Stimulated activated naive CD8-positive, alpha-beta T cell treated with anti-CD3 and anti-CD28 coated beads, Interleukin-15, Interleukin-2, amounts not matched to agents 100 ng/mL and 50 ng/mL, for 24 hours (primary cell): Measurements from ENCODE around the gene PTGR3.
A peak's percentile ranks its signal among the peaks of the same experiment; 100 is the strongest.

ENCODE experiments used
- H3K27ac Mint-ChIP-seq: one replicate; pipeline ENCODE4 v1.8.0; 2021; ENCODE audit warnings: mild to moderate bottlenecking, mixed read lengths
- H3K27me3 Mint-ChIP-seq: one replicate; pipeline ENCODE4 v1.8.0; 2021; ENCODE audit warnings: mixed read lengths
- H3K36me3 Mint-ChIP-seq: one replicate; pipeline ENCODE4 v1.8.0; 2021; ENCODE audit warnings: low read depth, mixed read lengths
- H3K4me1 Mint-ChIP-seq: one replicate; pipeline ENCODE4 v1.8.0; 2021; ENCODE audit warnings: low read depth, mixed read lengths
- H3K4me3 Mint-ChIP-seq: one replicate; pipeline ENCODE4 v1.8.0; 2021; ENCODE audit warnings: mild to moderate bottlenecking, mixed read lengths
- H3K9me3 Mint-ChIP-seq: one replicate; pipeline ENCODE4 v1.8.0; 2021; ENCODE audit warnings: mixed read lengths

Gene PTGR3

GRCh38 chr18:75246721-75247610 is 38.0 kb upstream of the PTGR3 start:
- no peaks in the 10 kb centered on the region for H3K36me3 Mint-ChIP-seq
- H3K27ac Mint-ChIP-seq, result peak overlapping the region; percentile 93
- no peaks in the 10 kb centered on the region for H3K9me3 Mint-ChIP-seq
- H3K4me3 Mint-ChIP-seq, result peak overlapping the region; percentile 86
- peaks cover 59% of the 10 kb centered on the region for H3K4me1 Mint-ChIP-seq
- no peaks in the 10 kb centered on the region for H3K27me3 Mint-ChIP-seq

- H3K27me3 Mint-ChIP-seq, result no peaks in the 10 kb centered on the region
- peaks cover 51% of the 10 kb centered on the region for H3K4me1 Mint-ChIP-seq
- H3K36me3 Mint-ChIP-seq, result peaks cover 7% of the 10 kb centered on the region
- peak overlapping the region; percentile 2 for H3K27ac Mint-ChIP-seq
- no peak overlapping the region for H3K4me3 Mint-ChIP-seq
- no peaks in the 10 kb centered on the region for H3K9me3 Mint-ChIP-seq
These were observed 35.7 kb upstream of the PTGR3 start for GRCh38 chr18:75244351-75245313.

- Mint-ChIP-seq H3K36me3 (peaks cover 11% of the 10 kb centered on the region), H3K27me3 (no peaks in the 10 kb centered on the region), H3K27ac (no peak overlapping the region), H3K4me3 (no peak overlapping the region), H3K4me1 (peaks cover 37% of the 10 kb centered on the region), H3K9me3 (no peaks in the 10 kb centered on the region)
These were observed 32.8 kb upstream of the PTGR3 start for GRCh38 chr18:75241705-75242104.

- Mint-ChIP-seq H3K27ac (no peak overlapping the region), H3K36me3 (peaks cover 15% of the 10 kb centered on the region), H3K4me3 (no peak overlapping the region), H3K9me3 (no peaks in the 10 kb centered on the region), H3K4me1 (peaks cover 32% of the 10 kb centered on the region), H3K27me3 (no peaks in the 10 kb centered on the region)
These were observed 31.5 kb upstream of the PTGR3 start for GRCh38 chr18:75240433-75240832.

GRCh38 chr18:75238786-75239185 is 29.8 kb upstream of the PTGR3 start:
- no peaks in the 10 kb centered on the region for H3K9me3 Mint-ChIP-seq
- no peaks in the 10 kb centered on the region for H3K27me3 Mint-ChIP-seq
- peaks cover 20% of the 10 kb centered on the region for H3K4me1 Mint-ChIP-seq
- no peak overlapping the region for H3K4me3 Mint-ChIP-seq
- no peak overlapping the region for H3K27ac Mint-ChIP-seq
- peaks cover 15% of the 10 kb centered on the region for H3K36me3 Mint-ChIP-seq

GRCh38 chr18:75238100-75238499 is 29.2 kb upstream of the PTGR3 start:
- Mint-ChIP-seq H3K4me1 (peaks cover 20% of the 10 kb centered on the region), H3K4me3 (no peak overlapping the region), H3K27ac (no peak overlapping the region), H3K9me3 (no peaks in the 10 kb centered on the region), H3K36me3 (peaks cover 15% of the 10 kb centered on the region), H3K27me3 (no peaks in the 10 kb centered on the region)

GRCh38 chr18:75235896-75236295 is 27.0 kb upstream of the PTGR3 start:
- Mint-ChIP-seq H3K27me3 (no peaks in the 10 kb centered on the region), H3K9me3 (no peaks in the 10 kb centered on the region), H3K36me3 (peaks cover 14% of the 10 kb centered on the region), H3K4me3 (no peak overlapping the region), H3K27ac (no peak overlapping the region), H3K4me1 (peaks cover 19% of the 10 kb centered on the region)

GRCh38 chr18:75234901-75235300 is 26.0 kb upstream of the PTGR3 start:
- H3K27me3 Mint-ChIP-seq, result no peaks in the 10 kb centered on the region
- H3K9me3 Mint-ChIP-seq, result no peaks in the 10 kb centered on the region
- H3K27ac Mint-ChIP-seq, result no peak overlapping the region
- peaks cover 17% of the 10 kb centered on the region for H3K4me1 Mint-ChIP-seq
- H3K36me3 Mint-ChIP-seq, result peaks cover 20% of the 10 kb centered on the region
- no peak overlapping the region for H3K4me3 Mint-ChIP-seq

- no peaks in the 10 kb centered on the region for H3K9me3 Mint-ChIP-seq
- no peak overlapping the region for H3K27ac Mint-ChIP-seq
- peaks cover 45% of the 10 kb centered on the region for H3K4me1 Mint-ChIP-seq
- no peaks in the 10 kb centered on the region for H3K27me3 Mint-ChIP-seq
- H3K4me3 Mint-ChIP-seq, result no peak overlapping the region
- peaks cover 15% of the 10 kb centered on the region for H3K36me3 Mint-ChIP-seq
These were observed 22.1 kb upstream of the PTGR3 start for GRCh38 chr18:75231053-75231406.

GRCh38 chr18:75230163-75231052 is 21.5 kb upstream of the PTGR3 start:
- Mint-ChIP-seq H3K9me3 (no peaks in the 10 kb centered on the region), H3K36me3 (peaks cover 16% of the 10 kb centered on the region), H3K4me1 (peaks cover 41% of the 10 kb centered on the region), H3K27me3 (no peaks in the 10 kb centered on the region), H3K4me3 (no peak overlapping the region), H3K27ac (no peak overlapping the region)

- Mint-ChIP-seq H3K4me1 (peaks cover 41% of the 10 kb centered on the region), H3K9me3 (no peaks in the 10 kb centered on the region), H3K36me3 (peaks cover 16% of the 10 kb centered on the region), H3K27ac (no peak overlapping the region), H3K4me3 (no peak overlapping the region), H3K27me3 (no peaks in the 10 kb centered on the region)
These were observed 20.5 kb upstream of the PTGR3 start for GRCh38 chr18:75229437-75229836.

GRCh38 chr18:75228967-75229366 is 20.0 kb upstream of the PTGR3 start:
- H3K4me3 Mint-ChIP-seq, result no peak overlapping the region
- H3K27me3 Mint-ChIP-seq, result no peaks in the 10 kb centered on the region
- peaks cover 46% of the 10 kb centered on the region for H3K4me1 Mint-ChIP-seq
- no peaks in the 10 kb centered on the region for H3K9me3 Mint-ChIP-seq
- no peak overlapping the region for H3K27ac Mint-ChIP-seq
- H3K36me3 Mint-ChIP-seq, result peaks cover 16% of the 10 kb centered on the region

- H3K4me1 Mint-ChIP-seq, result peaks cover 57% of the 10 kb centered on the region
- H3K36me3 Mint-ChIP-seq, result peaks cover 16% of the 10 kb centered on the region
- no peaks in the 10 kb centered on the region for H3K9me3 Mint-ChIP-seq
- H3K4me3 Mint-ChIP-seq, result peak overlapping the region; percentile 5
- peak overlapping the region; percentile 23 for H3K27ac Mint-ChIP-seq
- no peaks in the 10 kb centered on the region for H3K27me3 Mint-ChIP-seq
These were observed 18.8 kb upstream of the PTGR3 start for GRCh38 chr18:75227535-75228296.

- H3K27ac Mint-ChIP-seq, result peak overlapping the region; percentile 23
- peaks cover 16% of the 10 kb centered on the region for H3K36me3 Mint-ChIP-seq
- no peaks in the 10 kb centered on the region for H3K27me3 Mint-ChIP-seq
- H3K4me1 Mint-ChIP-seq, result peaks cover 65% of the 10 kb centered on the region
- no peak overlapping the region for H3K4me3 Mint-ChIP-seq
- H3K9me3 Mint-ChIP-seq, result no peaks in the 10 kb centered on the region
These were observed 18.0 kb upstream of the PTGR3 start for GRCh38 chr18:75226956-75227316.
